Transverse colon (tissue), 4 donors: ENCODE results near the gene EPHA8.

Source experiments
- CTCF ChIP-seq, 5 experiments: fragments of 200-600 bp in 3 of 5; fragments of 450-650 bp in 2 of 5; sonication (generic) in 3 of 5; IDR thresholded peaks; 1 replicate in 2 of 5; 2 replicates in 3 of 5; pipeline ENCODE4 v1.5.1; 2016 to 2017; ENCODE audit warnings: antibody characterized with exemption in 5 of 5, inconsistent platforms in 3 of 5, mild to moderate bottlenecking in 2 of 5, moderate library complexity in 1 of 5
- EP300 ChIP-seq: sonication (generic); formaldehyde crosslinking; IDR thresholded peaks from one replicate; pipeline ENCODE4 v1.6.1; 2017; ENCODE audit warnings: antibody characterized with exemption, low read depth
- POLR2A ChIP-seq: fragments of 450-650 bp; IDR thresholded peaks from one replicate; pipeline ENCODE4 v1.6.1; 2016; ENCODE audit warnings: antibody characterized with exemption, mild to moderate bottlenecking, moderate library complexity
- POLR2AphosphoS5 ChIP-seq, 3 donors: sonication (generic); formaldehyde crosslinking; IDR thresholded peaks; one replicate each; pipeline ENCODE4 v1.6.1; 2016; ENCODE audit warnings: antibody characterized with exemption in 3 of 3

- TF ChIP-seq POLR2AphosphoS5 (IDR thresholded peaks at IDR 0.05) (no peak), CTCF (IDR thresholded peaks at IDR 0.05) (no peak), POLR2A (no peak), EP300 (no peak)
Observed at GRCh38 chr1:22537441-22538139, 25.7 kb upstream of the EPHA8 start.
